ENCODE measurements around the gene RORB. TPM values are rescaled to one million over a fixed set of nuclear protein-coding genes. Genes with fewer than 3 reads are reported as not detected.

The RORB gene
- total RNA-seq, 4 donors from 2014 or later, result 0.45 to 10.0 (median 0.81) TPM

- no peaks in the 10 kb centered on the region for H3K36me3 ChIP-seq
- H3K27ac ChIP-seq, result no peak overlapping the region
- TF ChIP-seq EP300 (IDR thresholded peaks at IDR 0.05) (no peak), CTCF (IDR thresholded peaks at IDR 0.05) (no peak), POLR2A (IDR thresholded peaks at IDR 0.05) (no peak), POLR2AphosphoS5 (IDR thresholded peaks at IDR 0.05) (no peak)
- 63 to 68% methylated on average over 5 of the region's 5 CpGs for WGBS, 2 donors (ENCODE audit: low coverage in 1 of 2)
- H3K27me3 ChIP-seq, result no peaks in the 10 kb centered on the region
- ATAC-seq, result no peak
- H3K4me1 ChIP-seq, result no peaks in the 10 kb centered on the region
- no peaks in the 10 kb centered on the region for H3K9me3 ChIP-seq
- H3K4me3 ChIP-seq, result no peak overlapping the region
These were observed 227.2 kb downstream of the RORB start for GRCh38 chr9:74724317-74724716.

- 77 to 100% methylated on average over 2 to 3 of the region's 3 CpGs for WGBS, 2 donors (ENCODE audit: low coverage in 1 of 2)
- H3K9me3 ChIP-seq, result no peaks in the 10 kb centered on the region
- no peak for ATAC-seq
These were observed 229.4 kb downstream of the RORB start for GRCh38 chr9:74726581-74726980.

GRCh38 chr9:74728176-74728575 is 231.0 kb downstream of the RORB start:
- no peaks in the 10 kb centered on the region for H3K9me3 ChIP-seq
- 63 to 73% methylated on average over 7 of the region's 7 CpGs for WGBS, 2 donors (ENCODE audit: low coverage in 1 of 2)
- H3K4me1 ChIP-seq, result no peaks in the 10 kb centered on the region
- ATAC-seq, result no peak
- TF ChIP-seq POLR2A (IDR thresholded peaks at IDR 0.05) (no peak), POLR2AphosphoS5 (IDR thresholded peaks at IDR 0.05) (no peak), CTCF (IDR thresholded peaks at IDR 0.05) (no peak), EP300 (IDR thresholded peaks at IDR 0.05) (no peak)
- H3K27ac ChIP-seq, result no peak overlapping the region
- H3K36me3 ChIP-seq, result no peaks in the 10 kb centered on the region
- H3K27me3 ChIP-seq, result no peaks in the 10 kb centered on the region
- H3K4me3 ChIP-seq, result no peak overlapping the region

More at GRCh38 chr9:74726581-74726980, 229.4 kb downstream of the RORB start:
- H3K27me3 ChIP-seq, result no peaks in the 10 kb centered on the region
- TF ChIP-seq CTCF (IDR thresholded peaks at IDR 0.05) (no peak), POLR2A (IDR thresholded peaks at IDR 0.05) (no peak), EP300 (IDR thresholded peaks at IDR 0.05) (no peak)
- no peak overlapping the region for H3K4me3 ChIP-seq
- no peak overlapping the region for H3K27ac ChIP-seq
- H3K4me1 ChIP-seq, result no peaks in the 10 kb centered on the region
- H3K36me3 ChIP-seq, result no peaks in the 10 kb centered on the region

- Histone ChIP-seq H3K27ac (no peak overlapping the region), H3K27me3 (no peaks in the 10 kb centered on the region), H3K36me3 (no peaks in the 10 kb centered on the region), H3K4me3 (no peak overlapping the region), H3K9me3 (no peaks in the 10 kb centered on the region), H3K4me1 (no peaks in the 10 kb centered on the region)
- 27% methylated on average over 7 to 9 of the region's 9 CpGs for WGBS, 2 donors (ENCODE audit: low coverage in 1 of 2)
- no peak for ATAC-seq
- TF ChIP-seq POLR2A (IDR thresholded peaks at IDR 0.05) (no peak), CTCF (IDR thresholded peaks at IDR 0.05) (no peak), POLR2AphosphoS5 (IDR thresholded peaks at IDR 0.05) (no peak), EP300 (IDR thresholded peaks at IDR 0.05) (no peak)
These were observed 232.1 kb downstream of the RORB start for GRCh38 chr9:74729136-74729695.

GRCh38 chr9:74735761-74736160 is 238.6 kb downstream of the RORB start:
- Histone ChIP-seq H3K4me1 (no peaks in the 10 kb centered on the region), H3K27me3 (no peaks in the 10 kb centered on the region), H3K36me3 (no peaks in the 10 kb centered on the region), H3K4me3 (no peak overlapping the region), H3K27ac (no peak overlapping the region), H3K9me3 (no peaks in the 10 kb centered on the region)
- no peak for ATAC-seq
- no peak for TF ChIP-seq EP300 (IDR thresholded peaks at IDR 0.05)
- no peak for TF ChIP-seq POLR2AphosphoS5 (IDR thresholded peaks at IDR 0.05)
- no peak for TF ChIP-seq CTCF (IDR thresholded peaks at IDR 0.05)
- no peak for TF ChIP-seq POLR2A (IDR thresholded peaks at IDR 0.05)
- WGBS, 2 donors (ENCODE audit: low coverage in 1 of 2), result 67 to 69% methylated on average over 2 to 4 of the region's 4 CpGs

Data from gastroesophageal sphincter (tissue), 4 donors.